Activated CD4-positive, alpha-beta T cell treated with anti-CD3 and anti-CD28 coated beads, Interleukin-2, amount 10 ng/mL, durations not matched to agents 7 days and 5 days (primary cell): ENCODE data around the gene WDR86. TPM values are rescaled to one million over a fixed set of nuclear protein-coding genes. Genes with fewer than 3 reads are reported as not detected.

Experiments used
- CTCF ChIA-PET: fragments of 350-600 bp; sonication (Branson Sonifier 250); formaldehyde crosslinking; loops from one replicate; lab custom pipeline; 2021; ENCODE audit warnings: antibody characterized with exemption; lab: Charles Lee
- POLR2A ChIA-PET: fragments of 350-600 bp; sonication (Branson Sonifier 250); formaldehyde crosslinking; loops from one replicate; lab custom pipeline; 2021; ENCODE audit warnings: antibody characterized with exemption; lab: Charles Lee
- DNase-seq: peaks from one replicate; pipeline ENCODE4 v3.0.0-alpha.2; 2020
- H3K27ac Mint-ChIP-seq: one replicate; pipeline ENCODE4 v1.8.0; 2021; ENCODE audit warnings: mild to moderate bottlenecking, moderate library complexity, mixed read lengths
- H3K27me3 Mint-ChIP-seq: one replicate; pipeline ENCODE4 v1.8.0; 2021; ENCODE audit warnings: mixed read lengths
- H3K36me3 Mint-ChIP-seq: one replicate; pipeline ENCODE4 v1.8.0; 2021; ENCODE audit warnings: low read depth, mixed read lengths
- H3K4me1 Mint-ChIP-seq: one replicate; pipeline ENCODE4 v1.8.0; 2021; ENCODE audit warnings: mixed read lengths
- H3K4me3 Mint-ChIP-seq: one replicate; pipeline ENCODE4 v1.8.0; 2021; ENCODE audit warnings: mild to moderate bottlenecking, moderate library complexity, mixed read lengths
- H3K9me3 Mint-ChIP-seq: one replicate; pipeline ENCODE4 v1.8.0; 2021; ENCODE audit warnings: mixed read lengths
- total RNA-seq, 2 experiments: library from RNA; stranded (reverse); gene quantifications; one replicate each; pipeline ENCODE4 v1.2.3, GENCODE V29; 2021

Gene WDR86
- total RNA-seq, 2 experiments from 2014 or later, result 0.29 to 0.77 TPM

- peaks cover 6% of the 10 kb centered on the region for H3K4me1 Mint-ChIP-seq
- ChIA-PET CTCF (interaction anchor here (1.0 to 1.7 kb wide), 5 partner anchors 11 to 71 kb away, joined by 3 to 4 read pairs (median 3); no protein-coding TSS in a partner anchor), POLR2A (no interaction called here)
Measured at GRCh38 chr7:151423226-151423625, 13.4 kb upstream of the WDR86 start.

DNA sequence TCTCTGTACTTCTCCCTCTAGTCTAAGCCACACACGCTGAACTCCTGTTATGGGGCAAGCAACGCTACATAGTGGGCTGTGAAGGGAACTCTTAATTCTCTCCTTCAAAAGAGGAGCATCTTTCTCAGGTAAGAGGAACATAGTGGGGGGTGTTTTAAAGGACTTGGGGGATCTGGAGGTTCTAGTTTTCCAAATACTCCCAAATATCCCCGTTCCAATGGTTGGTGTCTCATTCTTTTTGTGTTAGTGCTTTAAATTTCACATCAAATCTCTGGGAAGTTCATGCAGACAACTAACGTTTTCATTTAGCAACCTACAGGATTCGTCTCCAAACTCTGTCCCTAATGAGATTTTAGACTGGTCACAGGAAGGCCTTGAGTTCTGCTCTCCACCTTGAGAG is 12.4 kb upstream of the WDR86 start:
- CTCF ChIA-PET, result interaction anchor here (1.5 to 1.7 kb wide), 2 partner anchors 10 to 26 kb away, joined by 4 read pairs; no protein-coding TSS in a partner anchor

More at GRCh38 chr7:151423226-151423625, 13.4 kb upstream of the WDR86 start:
- Mint-ChIP-seq H3K4me3 (no peak overlapping the region), H3K9me3 (peaks cover 9% of the 10 kb centered on the region), H3K27ac (no peak overlapping the region), H3K36me3 (peaks cover 2% of the 10 kb centered on the region), H3K27me3 (peaks cover 21% of the 10 kb centered on the region)
- DNase-seq, result no peak

DNA sequence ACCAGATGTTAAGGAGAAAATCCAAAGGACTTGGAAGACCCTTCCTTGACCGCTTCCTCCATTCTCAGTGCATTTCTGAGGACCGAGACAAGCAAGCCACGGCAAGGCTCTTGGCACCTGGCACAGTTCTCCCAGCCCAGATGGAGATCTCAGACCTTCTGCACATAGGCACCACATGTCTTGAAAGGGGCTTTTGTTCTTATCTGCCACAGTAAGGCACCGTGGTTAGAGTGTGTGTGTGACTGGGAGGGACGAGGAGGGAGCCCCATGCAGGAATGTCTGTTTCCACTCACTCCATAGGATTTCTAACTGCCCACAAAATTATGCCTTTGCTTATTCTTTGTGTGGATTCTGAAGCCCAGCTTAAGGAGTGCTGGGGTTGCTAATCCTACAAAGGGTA is 10.3 kb upstream of the WDR86 start:
- ChIA-PET CTCF (interaction anchor here (1.3 kb wide), 1 partner anchor 23 kb away, joined by 5 read pairs; no protein-coding TSS in a partner anchor), POLR2A (no interaction called here)
- Mint-ChIP-seq H3K4me1 (no peaks in the 10 kb centered on the region), H3K4me3 (no peak overlapping the region), H3K27ac (no peak overlapping the region), H3K36me3 (peaks cover 4% of the 10 kb centered on the region), H3K9me3 (peaks cover 9% of the 10 kb centered on the region), H3K27me3 (peaks cover 27% of the 10 kb centered on the region)
- no peak for DNase-seq

More for the DNA sequence above, 12.4 kb upstream of the WDR86 start:
- Mint-ChIP-seq H3K4me3 (no peak overlapping the region), H3K9me3 (peaks cover 9% of the 10 kb centered on the region), H3K36me3 (peaks cover 2% of the 10 kb centered on the region), H3K27ac (no peak overlapping the region), H3K27me3 (peaks cover 25% of the 10 kb centered on the region), H3K4me1 (no peaks in the 10 kb centered on the region)
- POLR2A ChIA-PET, result no interaction called here
- no peak for DNase-seq

DNA sequence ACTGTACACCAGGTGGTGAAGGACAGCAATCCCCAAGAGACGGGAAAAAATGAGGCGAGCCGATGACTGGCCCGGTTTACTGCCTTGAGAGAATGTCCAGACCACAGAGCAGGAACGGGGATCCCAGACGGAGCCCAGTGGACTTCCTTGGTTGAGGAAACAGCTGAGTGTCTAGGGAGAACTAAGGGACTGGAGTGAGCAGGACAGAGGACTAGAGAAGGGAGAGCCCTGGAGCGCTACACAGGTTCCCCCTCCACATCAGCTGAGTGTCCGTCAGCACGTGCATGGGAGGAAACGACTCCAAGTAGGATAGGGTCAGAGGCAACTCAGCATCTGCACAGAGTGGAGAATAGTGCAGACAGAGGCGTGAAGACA is 7.1 kb upstream of the WDR86 start:
- ChIA-PET CTCF (interaction anchor here (1.3 to 1.7 kb wide), 2 partner anchors 16 to 27 kb away, joined by 3 to 4 read pairs; no protein-coding TSS in a partner anchor), POLR2A (no interaction called here)
- peaks cover 2% of the 10 kb centered on the region for H3K36me3 Mint-ChIP-seq

DNA sequence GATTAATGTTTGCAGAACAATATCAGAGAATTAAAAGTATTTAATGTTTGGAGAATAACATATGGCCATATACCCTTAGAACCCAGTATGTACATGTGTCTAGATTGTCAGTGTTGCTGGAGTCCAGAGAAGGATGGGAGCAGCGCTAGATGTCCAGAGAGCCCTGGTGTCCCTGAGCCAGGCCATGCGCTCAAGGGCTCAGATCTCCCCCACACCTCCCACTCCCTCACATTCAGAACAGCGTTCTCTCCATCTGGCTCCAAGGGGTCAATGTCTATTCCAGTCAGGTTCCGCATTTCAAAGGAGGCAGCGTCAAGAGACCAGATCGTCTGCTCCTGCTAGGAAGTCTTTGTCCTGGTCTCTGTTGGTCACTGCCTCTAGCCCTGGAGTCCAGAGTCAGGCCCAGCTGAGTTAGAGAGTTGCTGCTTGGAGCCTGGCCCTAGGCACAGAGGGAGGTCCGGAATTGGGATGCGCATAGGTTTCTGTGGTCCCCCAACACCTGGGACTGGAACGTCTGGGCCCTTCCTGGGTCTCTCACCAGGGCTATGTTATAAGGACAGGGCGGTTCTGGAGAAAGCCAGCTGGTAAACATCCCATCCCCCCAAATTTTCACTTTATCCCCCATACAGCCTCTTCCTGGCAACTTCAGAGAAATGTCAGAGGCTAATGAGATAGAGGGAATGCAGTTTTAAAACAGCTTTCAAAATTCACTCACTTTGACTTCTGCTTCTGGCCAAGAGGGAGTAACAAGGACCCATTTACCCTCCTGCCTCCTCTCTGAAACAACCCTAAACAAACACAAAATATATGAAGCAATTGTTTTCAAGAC is 6.5 kb upstream of the WDR86 start:
- no peak overlapping the region for H3K4me3 Mint-ChIP-seq
- H3K36me3 Mint-ChIP-seq, result peaks cover 2% of the 10 kb centered on the region
- ChIA-PET CTCF (interaction anchor here (1.3 to 1.7 kb wide), 2 partner anchors 17 to 26 kb away, joined by 3 to 4 read pairs; no protein-coding TSS in a partner anchor), POLR2A (no interaction called here)
- peaks cover 3% of the 10 kb centered on the region for H3K9me3 Mint-ChIP-seq
- no peak overlapping the region for H3K27ac Mint-ChIP-seq
- H3K4me1 Mint-ChIP-seq, result peaks cover 8% of the 10 kb centered on the region
- no peak for DNase-seq
- H3K27me3 Mint-ChIP-seq, result peaks cover 46% of the 10 kb centered on the region

More for the DNA sequence above, 7.1 kb upstream of the WDR86 start:
- peaks cover 8% of the 10 kb centered on the region for H3K4me1 Mint-ChIP-seq
- no peak overlapping the region for H3K4me3 Mint-ChIP-seq
- peaks cover 40% of the 10 kb centered on the region for H3K27me3 Mint-ChIP-seq
- H3K27ac Mint-ChIP-seq, result no peak overlapping the region
- no peak for DNase-seq
- peaks cover 4% of the 10 kb centered on the region for H3K9me3 Mint-ChIP-seq

- peaks cover 2% of the 10 kb centered on the region for H3K36me3 Mint-ChIP-seq
- H3K4me3 Mint-ChIP-seq, result no peak overlapping the region
- H3K9me3 Mint-ChIP-seq, result peaks cover 3% of the 10 kb centered on the region
- ChIA-PET POLR2A (no interaction called here), CTCF (interaction anchor here (1.1 to 1.7 kb wide), 3 partner anchors 26 to 47 kb away, joined by 3 to 4 read pairs (median 3); no protein-coding TSS in a partner anchor)
- H3K27ac Mint-ChIP-seq, result peak overlapping the region; percentile 4
- peaks cover 53% of the 10 kb centered on the region for H3K27me3 Mint-ChIP-seq
- DNase-seq, result no peak
- H3K4me1 Mint-ChIP-seq, result peaks cover 14% of the 10 kb centered on the region
Measured at GRCh38 chr7:151415375-151416105, 5.7 kb upstream of the WDR86 start.

DNA sequence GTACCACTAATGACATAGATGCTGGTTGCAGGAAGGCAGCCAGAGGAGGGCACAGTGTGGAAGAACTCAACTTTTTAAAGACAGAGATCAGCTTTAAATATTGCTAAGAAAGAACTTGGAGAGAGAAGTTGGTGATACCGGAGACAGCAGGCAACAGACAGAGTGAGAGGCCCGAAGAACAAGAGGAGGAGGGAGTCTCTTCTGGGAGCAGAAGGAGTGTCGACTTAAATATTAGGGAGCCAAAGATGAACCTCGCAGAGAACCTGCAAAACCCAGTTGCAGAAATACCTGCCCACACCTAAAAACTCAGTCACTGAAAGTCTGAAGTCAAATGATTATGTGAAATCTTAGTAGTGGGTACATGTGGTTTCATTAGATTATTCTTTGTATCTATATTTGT is 3.4 kb upstream of the WDR86 start:
- no peaks in the 10 kb centered on the region for H3K9me3 Mint-ChIP-seq
- H3K27ac Mint-ChIP-seq, result no peak overlapping the region
- POLR2A ChIA-PET, result no interaction called here
- H3K4me3 Mint-ChIP-seq, result no peak overlapping the region
- peaks cover 57% of the 10 kb centered on the region for H3K27me3 Mint-ChIP-seq
- peaks cover 22% of the 10 kb centered on the region for H3K4me1 Mint-ChIP-seq
- H3K36me3 Mint-ChIP-seq, result peaks cover 2% of the 10 kb centered on the region
- no peak for DNase-seq
- CTCF ChIA-PET, result interaction anchor here (1.5 kb wide), 1 partner anchor 9 kb away, joined by 4 read pairs; no protein-coding TSS in a partner anchor

DNA sequence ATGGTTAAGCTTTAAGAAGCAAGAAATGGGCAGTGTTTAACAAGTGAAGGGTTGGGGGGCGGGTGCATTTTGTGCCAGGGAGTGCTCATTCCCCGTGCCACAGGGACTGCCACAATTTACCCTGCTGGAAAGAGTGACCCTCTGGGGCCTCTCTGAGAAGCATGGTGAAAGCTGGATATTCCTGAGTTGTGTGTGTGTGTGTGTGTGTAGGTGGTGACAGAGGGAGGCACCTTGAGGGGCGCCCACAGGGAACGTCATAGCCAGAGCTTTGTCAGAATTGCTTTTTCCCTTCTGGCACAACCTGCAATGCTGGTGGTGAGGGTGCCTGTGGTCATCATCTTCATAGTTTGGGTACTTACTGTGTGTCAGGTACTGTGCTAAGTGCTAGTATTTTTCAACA is 2.5 kb upstream of the WDR86 start:
- Mint-ChIP-seq H3K4me1 (peaks cover 22% of the 10 kb centered on the region), H3K9me3 (no peaks in the 10 kb centered on the region), H3K36me3 (peaks cover 2% of the 10 kb centered on the region), H3K4me3 (no peak overlapping the region), H3K27ac (no peak overlapping the region), H3K27me3 (peaks cover 57% of the 10 kb centered on the region)
- ChIA-PET POLR2A (no interaction called here), CTCF (interaction anchor here (1.0 to 1.5 kb wide), 2 partner anchors 10 to 12 kb away, joined by 3 to 4 read pairs; no protein-coding TSS in a partner anchor)
- DNase-seq, result no peak

DNA sequence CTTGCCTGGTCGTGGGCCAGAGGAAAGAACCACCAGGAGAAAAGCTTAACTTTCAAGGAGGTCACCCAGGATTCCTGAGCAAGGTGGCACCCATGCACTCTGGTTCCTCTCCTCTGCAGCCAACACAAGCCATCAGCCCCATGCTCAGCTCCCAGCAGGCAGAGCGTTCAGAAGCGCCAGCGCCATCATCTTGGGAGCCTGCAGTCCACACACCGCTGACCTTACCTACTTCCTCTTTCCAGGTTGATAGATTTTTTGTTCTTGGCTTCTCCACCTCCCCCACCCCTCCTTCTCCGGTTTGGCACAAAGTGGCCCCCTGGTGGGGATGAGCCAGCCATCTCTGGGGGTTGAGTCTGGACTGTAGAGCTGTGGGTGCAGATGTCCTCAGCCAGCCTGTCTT is 1.7 kb upstream of the WDR86 start:
- Mint-ChIP-seq H3K4me1 (peaks cover 22% of the 10 kb centered on the region), H3K27me3 (peaks cover 52% of the 10 kb centered on the region), H3K36me3 (no peaks in the 10 kb centered on the region), H3K27ac (no peak overlapping the region), H3K4me3 (no peak overlapping the region), H3K9me3 (no peaks in the 10 kb centered on the region)
- no peak for DNase-seq
- POLR2A ChIA-PET, result no interaction called here
- CTCF ChIA-PET, result interaction anchor here (0.5 to 1.0 kb wide), 2 partner anchors 12 to 108 kb away, joined by 3 read pairs; no protein-coding TSS in a partner anchor

DNA sequence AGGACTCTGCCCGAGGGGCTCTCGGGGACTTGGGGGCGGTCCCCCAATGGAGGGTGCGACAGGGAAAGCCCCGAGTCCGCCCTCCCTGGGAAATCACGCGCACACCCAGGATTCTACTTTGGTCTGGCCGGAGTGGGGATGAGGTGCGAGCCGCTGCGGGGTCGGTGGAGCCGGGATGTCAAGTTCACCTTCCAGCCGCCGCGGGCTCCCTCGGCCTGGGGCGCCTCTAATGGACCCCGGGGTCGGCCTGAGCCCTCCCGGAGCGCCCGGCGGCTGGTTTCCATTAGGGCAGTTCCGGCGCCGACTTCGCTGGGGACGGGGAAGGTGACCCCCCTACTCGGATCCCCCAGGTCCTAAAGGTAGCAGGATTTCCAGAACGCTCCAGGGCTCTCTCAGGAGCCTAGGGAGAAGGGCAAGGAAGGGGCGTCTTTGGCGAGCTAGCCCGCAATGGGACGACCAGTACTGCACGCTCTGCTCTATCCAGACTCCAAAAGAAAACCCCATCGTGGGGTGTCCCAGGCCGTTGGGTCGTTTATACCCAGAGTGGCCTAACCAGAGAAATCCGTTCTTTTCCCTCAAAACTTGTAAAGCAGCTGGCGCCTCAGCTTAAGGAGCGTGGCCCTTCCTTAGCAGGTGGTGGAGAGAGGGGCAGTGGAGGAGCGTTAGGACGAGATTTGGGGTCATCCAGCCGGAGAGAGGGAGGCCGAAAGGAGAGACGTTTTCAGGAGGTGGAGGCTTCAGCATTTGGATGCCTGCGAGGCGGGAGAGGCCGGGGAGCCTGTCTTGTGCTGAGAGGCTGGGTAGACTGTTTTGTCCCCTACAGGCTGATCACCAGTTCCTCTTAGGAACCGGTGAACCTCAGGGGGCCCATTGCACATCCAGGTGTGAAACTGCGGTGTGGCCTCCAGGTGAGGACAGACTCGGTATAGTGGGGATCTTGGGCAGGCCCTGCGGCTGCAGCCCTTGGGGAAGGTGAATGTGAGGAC is 860 bp upstream of the WDR86 start:
- H3K4me1 Mint-ChIP-seq, result peaks cover 22% of the 10 kb centered on the region
- no peaks in the 10 kb centered on the region for H3K9me3 Mint-ChIP-seq
- ChIA-PET CTCF (no interaction called here), POLR2A (no interaction called here)
- no peak for DNase-seq
- H3K4me3 Mint-ChIP-seq, result no peak overlapping the region
- no peaks in the 10 kb centered on the region for H3K36me3 Mint-ChIP-seq
- no peak overlapping the region for H3K27ac Mint-ChIP-seq
- H3K27me3 Mint-ChIP-seq, result peaks cover 52% of the 10 kb centered on the region

GRCh38 chr7:151408839-151409666 is 785 bp downstream of the WDR86 start:
- CTCF ChIA-PET, result no interaction called here
- H3K4me3 Mint-ChIP-seq, result peak overlapping the region; percentile 57
- no peaks in the 10 kb centered on the region for H3K36me3 Mint-ChIP-seq
- POLR2A ChIA-PET, result no interaction called here
- H3K27ac Mint-ChIP-seq, result peak overlapping the region; percentile 71
- H3K27me3 Mint-ChIP-seq, result peaks cover 46% of the 10 kb centered on the region
- H3K9me3 Mint-ChIP-seq, result no peaks in the 10 kb centered on the region
- peaks cover 19% of the 10 kb centered on the region for H3K4me1 Mint-ChIP-seq
- peak; percentile 73 for DNase-seq
